GM18870 (cell line): Measurements from ENCODE around the gene SMIM3.
A peak's percentile ranks its signal among the peaks of the same experiment; 100 is the strongest.
"Not testable (repeated sequence)": the region's sequence is repeated elsewhere in the genome, so short reads cannot be mapped to it uniquely, and the experiment has no call there.

Experiments used
- ATAC-seq: cut with Tn5 transposase; IDR thresholded peaks from one replicate; pipeline ENCODE4 v1.9.1; 2021; ENCODE audit warnings: moderate library complexity; ENCODE audit not compliant: unreplicated experiment

SMIM3 gene, protein sequence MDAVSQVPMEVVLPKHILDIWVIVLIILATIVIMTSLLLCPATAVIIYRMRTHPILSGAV

DNA sequence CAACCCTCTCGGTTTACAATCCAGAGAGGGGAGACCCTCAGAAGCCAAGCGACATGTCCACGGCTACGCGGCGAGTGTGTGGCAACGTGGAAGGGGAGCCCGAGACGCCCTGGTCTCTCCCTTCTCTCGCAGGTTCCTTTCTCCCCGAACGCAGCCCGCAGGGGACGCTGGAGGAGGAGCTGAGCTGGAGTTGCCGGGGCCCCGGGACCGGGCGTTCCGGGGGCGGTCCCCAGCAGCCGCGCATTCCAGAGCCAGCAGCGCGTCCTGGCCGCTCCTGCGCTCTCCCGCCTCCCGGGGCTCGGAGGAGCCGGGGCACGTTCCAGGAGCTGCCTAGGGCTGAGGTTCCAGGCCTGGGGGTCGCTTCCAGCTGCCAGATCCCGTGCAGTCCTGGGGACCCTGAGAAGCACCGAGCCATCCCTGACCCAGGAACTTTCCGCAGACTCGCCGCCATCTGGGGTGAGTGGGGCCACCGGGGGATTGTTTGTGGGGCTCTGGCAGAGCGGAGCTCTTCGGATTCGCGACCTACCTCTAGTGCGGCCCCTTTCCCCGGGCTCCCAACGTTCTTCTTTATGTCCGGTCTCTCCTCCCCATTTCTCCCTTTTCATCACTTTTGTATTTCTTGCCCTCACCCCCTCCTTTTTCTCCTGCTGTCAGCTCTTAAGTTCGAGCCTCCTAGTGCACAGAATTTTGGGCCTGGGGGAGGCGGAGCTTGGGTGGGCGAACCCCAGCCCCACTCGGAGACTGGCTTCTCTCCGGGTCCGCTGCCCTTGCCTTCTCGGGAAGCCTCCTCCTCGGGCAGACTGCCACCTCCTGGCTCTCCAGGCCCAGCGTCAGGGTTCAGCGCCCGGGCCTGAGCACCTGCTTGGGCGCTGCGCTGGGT lies at the start of gene SMIM3:
TSS of gene SMIM3 (plus strand) at position 241 of the 880 bp plus-strand sequence. CDS start 16,684 bp downstream, outside the sequence.
- no peak for ATAC-seq

DNA sequence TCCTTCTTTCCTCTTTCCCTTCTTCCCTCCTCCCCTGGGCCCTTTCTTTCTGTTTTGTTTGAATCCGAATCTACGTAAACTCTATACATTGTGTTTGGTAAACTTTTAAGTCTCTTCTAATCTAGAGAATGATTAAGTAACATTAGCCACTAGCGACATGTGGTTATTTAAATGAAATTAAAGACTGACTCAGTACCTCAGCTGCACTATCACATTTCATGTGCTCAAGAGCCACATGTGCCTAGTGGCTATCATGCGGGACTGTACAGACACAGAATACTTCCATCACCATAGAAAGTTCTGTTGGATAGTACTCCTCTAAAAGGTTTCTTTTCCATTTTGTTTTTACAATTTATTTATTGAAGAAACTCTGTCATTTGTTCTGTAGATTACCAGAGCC lies 48.7 kb upstream of the SMIM3 start:
- no peak for ATAC-seq

DNA sequence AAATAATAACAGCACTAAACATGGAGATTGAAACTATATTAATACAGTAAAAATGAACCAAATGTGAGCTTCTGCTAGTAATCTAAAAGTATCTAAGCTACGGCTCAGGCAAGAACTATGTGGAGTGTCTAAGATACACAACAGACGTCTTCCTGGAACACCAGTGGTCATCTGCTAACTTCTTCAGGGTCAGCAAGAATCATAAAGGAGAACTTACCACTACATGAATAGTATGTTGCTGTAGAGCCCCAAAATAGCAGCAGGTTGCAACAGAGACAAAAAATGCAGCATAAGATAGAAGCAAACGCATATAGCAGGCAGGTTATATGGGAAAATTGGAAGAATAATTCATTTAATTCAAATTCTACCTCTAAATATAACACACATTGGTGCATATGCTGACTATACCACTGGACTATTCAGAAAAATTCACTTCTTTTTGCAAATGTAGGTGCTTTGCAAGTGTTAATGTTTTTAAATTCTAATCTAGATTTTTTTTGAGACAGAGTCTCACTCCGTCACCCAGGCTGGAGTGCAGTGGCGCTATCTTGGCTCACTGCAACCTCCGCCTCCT lies 46.8 kb upstream of the SMIM3 start:
- ATAC-seq, result no peak

DNA sequence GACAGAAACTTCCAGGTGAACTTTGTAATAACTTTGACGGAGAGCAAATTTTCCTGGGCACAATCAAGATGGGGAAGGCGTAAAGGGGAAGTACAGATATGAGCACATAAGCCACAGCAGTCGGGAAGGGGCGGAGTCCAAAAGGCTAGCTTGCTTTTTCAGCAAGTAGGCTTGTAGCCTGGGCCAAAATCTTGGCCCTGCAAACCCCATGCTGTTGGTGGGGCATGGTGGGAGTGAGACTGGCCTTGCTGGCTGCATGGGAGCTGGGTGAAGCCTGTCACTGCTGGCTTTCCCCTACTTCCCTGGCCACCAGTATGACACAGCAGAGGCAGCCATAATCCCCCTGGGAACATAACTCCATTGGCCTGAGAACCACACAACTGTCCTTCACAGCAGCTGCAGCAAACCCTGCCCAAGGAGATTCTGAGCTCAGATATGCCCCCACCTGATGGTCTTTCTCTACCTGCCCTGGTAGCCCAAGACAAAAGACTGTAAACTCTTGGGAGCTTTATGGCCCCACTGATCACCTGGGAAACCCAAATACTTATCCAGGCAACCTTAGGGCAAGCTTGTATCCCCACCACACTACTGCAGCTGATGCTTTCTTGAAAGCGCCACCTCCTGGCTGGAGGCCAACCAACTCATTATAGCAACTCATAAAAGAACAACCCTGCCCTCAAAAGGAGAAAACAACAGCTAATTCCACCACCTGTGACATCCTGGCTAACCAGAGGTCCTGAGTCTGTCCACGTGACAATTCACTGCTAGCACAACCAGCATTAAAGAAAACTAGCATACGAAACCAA lies 43.8 kb upstream of the SMIM3 start:
- ATAC-seq, result peak; percentile 80

DNA sequence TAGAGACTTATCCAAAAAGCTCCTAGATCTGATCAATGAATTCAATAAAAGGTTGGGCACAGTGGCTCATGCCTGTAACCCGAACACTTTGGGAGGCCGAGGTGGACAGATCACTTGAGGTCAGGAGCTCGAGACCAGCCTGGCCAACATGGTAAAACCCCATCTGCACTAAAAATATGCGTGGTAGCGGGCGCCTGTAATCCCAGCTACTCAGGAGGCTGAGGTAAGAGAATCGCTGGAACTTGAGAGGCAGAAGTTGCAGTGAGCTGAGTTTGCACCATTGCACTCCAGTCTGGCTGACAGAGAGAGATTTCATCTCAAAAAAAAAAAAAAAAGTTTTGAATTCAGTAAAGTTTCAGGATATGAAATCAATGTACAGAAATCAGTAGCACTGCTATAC lies 39.7 kb upstream of the SMIM3 start:
- ATAC-seq, result no peak

DNA sequence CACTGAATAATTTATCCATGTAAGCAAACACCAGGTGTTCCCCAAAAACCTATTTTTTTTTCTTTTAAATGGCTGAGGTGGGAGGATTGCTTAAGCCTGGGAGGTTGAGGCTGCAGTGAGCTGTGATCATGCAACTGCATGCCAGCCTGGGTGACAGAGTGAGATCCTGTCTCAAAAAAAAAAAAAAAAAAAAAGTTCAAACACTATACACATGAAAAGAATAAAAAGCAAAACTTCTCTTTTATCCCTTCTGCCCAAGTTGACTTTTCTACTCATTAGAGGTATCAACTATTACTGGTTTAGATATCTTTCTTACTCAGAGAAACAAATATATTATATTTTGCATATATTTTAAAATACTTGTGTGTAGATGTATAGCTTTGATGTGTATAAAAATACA lies 37.6 kb upstream of the SMIM3 start:
- no peak for ATAC-seq

DNA sequence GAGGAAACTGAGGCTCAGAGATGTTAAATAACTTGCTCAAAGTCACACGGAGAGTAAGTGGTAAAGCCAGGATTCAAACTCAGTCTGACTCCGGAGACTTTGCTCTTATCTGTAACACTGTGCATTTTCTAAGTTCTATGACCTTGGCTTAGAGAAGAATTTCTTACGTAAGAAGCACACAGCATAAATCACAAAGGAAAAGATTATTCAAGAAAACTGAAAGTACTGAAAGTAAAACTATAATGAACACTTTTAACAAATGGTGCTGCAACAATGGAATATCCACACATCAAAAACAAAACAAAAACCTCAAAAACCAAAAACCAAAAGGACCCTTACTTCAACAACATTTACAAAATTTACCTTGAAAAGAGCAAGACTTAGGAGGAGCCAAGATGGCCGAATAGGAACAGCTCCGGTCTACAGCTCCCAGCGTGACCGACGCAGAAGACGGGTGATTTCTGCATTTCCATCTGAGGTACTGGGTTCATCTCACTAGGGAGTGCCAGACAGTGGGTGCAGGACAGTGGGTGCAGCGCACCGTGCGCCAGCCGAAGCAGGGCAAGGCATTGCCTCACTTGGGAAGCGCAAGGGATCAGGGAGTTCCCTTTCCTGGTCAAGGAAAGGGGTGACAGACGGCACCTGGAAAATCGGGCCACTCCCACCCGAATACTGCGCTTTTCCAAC lies 36.0 kb upstream of the SMIM3 start:
- ATAC-seq, result not testable (repeated sequence)

DNA sequence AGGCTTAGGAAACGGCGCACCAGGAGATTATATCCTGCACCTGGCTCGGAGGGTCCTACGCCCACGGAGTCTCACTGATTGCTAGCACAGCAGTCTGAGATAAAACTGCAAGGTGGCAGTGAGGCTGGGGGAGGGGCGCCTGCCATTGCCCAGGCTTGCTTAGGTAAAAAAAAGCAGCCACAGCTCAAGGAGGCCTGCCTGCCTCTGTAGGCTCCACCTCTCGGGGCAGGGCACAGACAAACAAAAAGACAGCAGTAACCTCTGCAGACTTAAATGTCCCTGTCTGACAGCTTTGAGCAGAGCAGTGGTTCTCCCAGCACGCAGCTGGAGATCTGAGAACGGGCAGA lies 35.4 kb upstream of the SMIM3 start:
- not testable (repeated sequence) for ATAC-seq

DNA sequence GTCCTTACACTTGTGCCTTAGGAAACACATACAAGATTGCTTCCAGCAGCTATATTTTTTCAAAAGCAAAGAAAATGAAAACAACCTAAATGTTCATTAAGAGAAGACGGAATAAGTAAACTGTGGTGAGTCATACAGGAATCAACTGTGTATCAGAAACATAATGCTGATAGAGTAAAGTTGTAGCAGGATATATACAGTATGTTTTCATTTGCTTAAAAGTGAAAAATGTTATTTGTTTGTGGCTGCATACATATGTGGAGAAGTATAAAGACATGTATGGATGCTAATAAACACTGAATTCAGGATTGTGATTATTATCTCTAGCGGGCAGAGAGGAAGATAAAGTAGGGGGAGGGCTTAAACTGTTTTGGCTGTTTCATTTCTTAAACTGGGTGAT lies 28.1 kb upstream of the SMIM3 start:
- ATAC-seq, result no peak

DNA sequence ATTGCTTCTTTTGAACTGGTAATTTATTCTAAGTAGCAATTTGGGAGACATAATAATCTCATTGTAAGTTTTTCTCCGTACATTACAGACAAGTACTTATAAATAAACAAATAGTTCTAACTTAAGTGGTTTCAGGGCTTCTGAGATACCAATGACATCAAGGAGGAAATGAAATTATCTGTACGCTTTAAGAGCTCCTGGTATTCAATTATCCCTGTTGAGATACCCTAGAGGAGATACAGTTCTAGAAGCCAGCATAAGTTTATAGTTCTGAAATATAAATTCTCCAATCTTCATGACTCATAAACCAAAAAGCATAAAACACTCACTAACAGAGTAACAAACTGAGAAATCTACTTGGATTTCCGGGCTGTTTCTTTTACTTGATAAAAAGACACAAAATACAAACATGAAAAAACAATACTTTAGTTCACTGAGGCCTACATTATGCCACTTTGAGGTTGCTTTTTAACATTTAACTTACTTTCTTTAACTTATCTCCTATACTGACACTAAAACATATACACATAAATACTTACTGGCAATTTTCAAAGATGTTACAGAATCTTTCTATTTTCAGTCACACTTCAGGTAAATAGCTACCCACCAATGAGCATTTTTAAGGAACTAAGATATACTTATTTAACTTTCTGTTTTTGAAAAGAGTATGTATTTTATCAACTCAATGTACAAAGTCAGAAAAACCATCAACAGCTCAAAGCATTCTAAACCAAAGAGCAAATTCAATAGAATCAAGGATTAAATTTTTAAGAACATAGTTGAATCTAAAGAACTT lies 27.3 kb upstream of the SMIM3 start:
- no peak for ATAC-seq

DNA sequence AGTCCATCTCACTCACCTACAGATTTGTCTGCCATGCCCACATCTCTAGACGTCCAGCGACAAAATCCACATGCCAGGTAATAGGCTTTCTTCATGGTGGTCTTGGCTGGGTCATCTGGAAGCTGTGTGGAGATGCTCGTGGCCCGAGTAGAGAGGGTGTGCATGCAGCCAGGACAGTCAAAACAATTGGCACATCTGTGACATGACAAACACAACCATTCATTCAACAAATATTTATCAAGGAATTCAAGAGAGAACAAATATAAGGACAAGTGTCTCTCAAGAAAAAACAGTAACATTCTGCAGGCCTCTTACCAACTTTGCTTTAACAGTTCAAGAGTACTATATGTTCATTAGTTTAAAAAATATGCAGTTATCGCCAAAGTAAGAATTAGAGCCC lies 25.1 kb upstream of the SMIM3 start:
- ATAC-seq, result no peak

DNA sequence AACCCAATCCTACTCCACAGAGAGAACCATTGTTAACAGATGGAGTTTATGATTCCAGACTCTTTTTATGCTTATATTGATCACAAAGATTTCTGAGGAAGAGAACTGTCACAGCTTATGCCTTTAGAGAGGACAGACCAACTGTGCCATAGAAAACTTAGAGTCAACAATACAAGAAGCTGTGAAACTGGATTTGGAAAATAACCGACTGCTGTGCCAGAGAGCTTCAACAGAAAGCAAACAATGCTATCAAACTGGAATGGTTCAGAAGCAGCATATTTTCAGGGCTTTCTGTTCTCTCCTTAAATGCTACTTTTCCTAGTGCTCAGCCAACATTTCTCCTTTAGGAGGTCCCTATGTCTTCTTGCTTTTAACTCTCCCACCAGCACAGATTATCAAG lies 24.7 kb upstream of the SMIM3 start:
- ATAC-seq, result no peak

DNA sequence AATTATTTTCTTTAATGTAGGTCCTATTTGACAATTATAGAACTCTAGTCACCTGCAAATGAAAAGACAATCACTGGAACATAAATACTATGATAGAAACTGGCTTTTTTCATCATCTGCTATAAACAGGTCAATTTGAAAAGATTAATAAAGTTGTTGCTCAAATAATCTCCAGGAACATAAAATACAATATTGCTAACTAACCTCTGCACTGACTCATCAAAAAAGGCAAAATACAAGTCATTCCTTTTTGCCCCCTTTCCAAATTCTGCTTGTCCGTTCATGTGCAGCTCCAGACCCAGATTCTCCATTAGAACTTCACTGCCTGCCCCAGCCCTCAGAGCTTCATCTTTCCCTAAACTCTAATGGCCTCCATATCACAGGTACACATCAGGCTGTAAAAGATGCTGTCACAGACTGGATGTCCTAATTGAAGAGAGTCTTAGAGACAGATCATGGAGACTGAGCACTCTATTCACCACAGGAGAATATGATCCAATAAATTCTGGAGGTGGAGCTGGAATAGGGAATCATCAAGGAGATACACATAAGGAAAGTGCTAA lies 21.4 kb upstream of the SMIM3 start:
- no peak for ATAC-seq

DNA sequence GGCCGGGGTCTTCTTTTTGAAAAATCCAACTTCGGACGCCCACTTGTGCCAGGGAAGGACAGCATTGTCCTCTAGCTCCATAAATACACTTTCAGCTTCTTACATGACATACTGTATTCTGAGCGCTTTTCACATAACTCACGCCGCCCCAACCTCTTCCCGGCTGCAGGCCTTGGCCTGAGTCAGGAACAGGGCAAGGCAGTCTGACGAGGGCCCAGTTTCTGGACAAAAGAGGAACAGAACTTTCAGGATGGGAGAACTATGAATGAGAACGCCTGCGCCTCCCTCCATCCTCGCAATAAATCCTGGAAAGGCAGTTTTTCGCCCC lies 20.4 kb upstream of the SMIM3 start:
- peak; percentile 7 for ATAC-seq

DNA sequence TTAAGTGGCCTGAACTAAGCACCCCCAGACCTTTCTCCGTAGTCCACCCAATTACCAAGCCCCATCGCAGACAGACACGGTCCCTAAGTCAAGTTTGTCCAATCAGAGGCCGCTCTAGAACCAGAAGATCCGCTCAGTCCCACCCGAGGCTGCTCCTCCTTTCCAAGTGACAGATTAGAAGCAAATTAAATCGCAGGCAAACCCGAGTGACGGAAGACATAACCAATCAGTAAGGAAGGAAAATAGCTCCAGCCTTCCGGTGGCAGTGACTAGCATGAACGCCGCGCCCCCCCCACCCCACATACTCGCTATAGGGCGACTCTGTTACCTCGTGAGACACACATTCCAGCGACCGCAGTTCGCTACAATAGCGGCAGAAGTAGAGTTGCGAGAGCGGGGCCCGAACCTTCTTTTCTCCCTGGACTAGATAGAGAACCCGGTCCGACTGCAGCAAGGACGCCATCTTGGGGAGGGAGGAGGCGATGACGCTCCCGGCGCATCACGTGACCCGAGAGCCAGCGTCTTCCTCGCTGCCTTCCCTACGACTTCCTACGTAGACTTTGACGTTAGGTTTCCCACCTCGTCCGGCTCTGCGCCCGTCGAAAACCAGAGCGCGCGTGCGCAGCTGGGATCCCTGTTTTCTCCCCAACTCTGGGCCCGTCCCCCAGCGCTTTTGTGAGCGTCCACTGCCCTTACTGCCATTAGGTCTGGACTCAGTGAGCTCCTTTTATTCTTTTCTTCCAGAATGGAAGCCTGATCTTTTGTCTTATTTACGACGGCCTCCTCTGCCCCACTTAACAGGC lies 19.8 kb upstream of the SMIM3 start, which contains the start of gene DCTN4:
TSS of gene DCTN4 (minus strand) at position 487 of the 803 bp plus-strand sequence. CDS start at position 463, 24 bp downstream.
- ATAC-seq, result peak; percentile 98

DNA sequence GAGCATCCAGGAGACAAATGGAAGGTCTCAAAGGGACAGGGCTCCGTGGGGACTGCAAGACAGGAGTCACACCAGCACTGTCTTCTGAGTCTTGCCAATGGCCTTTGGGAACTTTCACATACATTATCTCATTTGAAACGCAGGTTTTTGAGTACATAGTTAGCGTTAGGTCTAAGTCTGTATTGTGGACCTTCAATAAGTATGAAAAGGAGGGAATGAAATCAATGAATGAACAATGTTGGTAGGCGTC lies 19.3 kb upstream of the SMIM3 start:
- no peak for ATAC-seq

DNA sequence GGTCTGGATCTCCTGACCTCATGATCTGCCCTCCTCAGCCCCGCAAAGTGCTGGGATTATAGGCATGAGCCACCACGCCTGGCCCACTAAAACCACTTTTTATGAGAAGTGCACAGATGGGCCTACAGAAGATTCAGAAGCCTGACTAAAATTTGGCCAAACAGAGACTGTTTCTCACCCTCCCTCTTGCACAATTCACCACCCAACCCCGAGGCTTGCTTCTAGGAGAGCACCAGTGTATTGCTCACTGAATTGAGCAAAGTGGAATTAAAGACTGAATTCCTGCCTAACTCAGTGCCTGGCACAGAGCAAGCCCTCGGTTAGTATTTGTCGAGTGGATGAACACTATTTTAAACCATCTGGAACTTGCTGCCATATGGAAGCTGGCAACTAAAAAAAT lies 16.3 kb upstream of the SMIM3 start:
- no peak for ATAC-seq

DNA sequence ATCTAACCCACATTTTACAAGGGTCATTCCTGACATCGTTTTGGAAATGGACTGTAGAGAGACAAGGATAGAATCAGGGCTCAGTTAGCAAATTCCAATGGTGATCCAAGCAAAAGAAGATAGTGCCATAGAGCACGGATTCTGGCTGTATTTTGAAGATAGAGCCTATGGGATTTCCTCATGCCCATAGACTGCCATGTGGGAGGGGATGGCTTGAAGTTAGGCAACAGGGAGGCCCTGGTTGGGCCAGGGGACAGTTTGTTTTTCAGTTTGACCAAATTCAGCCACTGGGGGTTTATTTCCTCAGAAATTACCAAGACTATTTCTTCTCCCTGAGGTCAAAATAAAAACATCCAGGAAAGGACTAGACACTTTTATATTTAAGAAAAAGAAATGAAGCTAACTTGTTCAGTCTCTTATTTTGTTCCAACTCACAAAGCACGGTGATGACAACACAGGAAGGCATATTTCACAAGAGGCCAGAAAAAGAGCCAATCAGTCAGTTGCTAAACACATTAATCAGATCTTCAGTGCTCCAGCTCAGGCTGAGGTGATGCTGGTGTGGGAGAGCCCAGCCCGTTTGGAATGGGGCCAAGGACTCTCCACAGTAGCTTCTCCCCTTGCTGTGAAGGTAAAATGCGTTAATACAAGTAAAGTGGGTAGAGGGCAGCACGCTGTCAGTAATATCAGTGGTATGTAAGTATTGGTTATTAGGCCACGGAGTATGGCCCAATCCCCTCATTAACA lies 15.4 kb upstream of the SMIM3 start:
- ATAC-seq, result no peak

DNA sequence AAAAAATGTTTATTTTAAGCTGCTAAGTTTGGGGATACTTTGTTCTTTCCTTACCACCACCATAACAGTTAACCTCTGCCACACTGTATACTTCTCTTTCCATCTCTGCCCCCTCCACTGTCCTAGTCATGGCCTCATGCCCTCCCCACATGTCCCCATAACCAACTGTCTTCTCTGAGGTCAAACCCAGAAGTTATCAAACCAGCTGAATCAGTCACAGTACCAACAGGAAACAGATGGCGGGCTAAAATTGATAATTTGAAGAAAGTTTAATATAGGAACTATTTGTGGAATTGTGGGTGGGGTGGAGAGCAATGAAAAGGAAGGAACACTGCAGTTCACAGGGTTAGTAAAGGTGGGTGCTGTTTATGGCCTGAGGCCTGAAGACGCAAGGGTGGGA lies 14.0 kb upstream of the SMIM3 start:
- ATAC-seq, result no peak
